IMR-90 (cell line): ENCODE results near the gene DPEP3. TPM values are rescaled to one million over a fixed set of nuclear protein-coding genes. Genes with fewer than 3 reads are reported as not detected.

Experiments
- ATAC-seq: fragments of 200-7000 bp; cut with Tn5 transposase; 2 replicates; pipeline ENCODE4 v1.9.1; 2020; ENCODE audit warnings: low read depth, mild to moderate bottlenecking, moderate library complexity
- BruUV-seq: library from RNA; stranded (reverse); fragments of 400-500 nt; replicated peaks from 2 replicates; lab custom pipeline; 2021; lab: Mats Ljungman, UMichigan
- CTCF ChIA-PET: fragments of 300-600 bp; formaldehyde crosslinking; extraction: SDS; loops from one replicate; lab custom pipeline; 2021; ENCODE audit warnings: antibody characterized with exemption; lab: Yijun Ruan, JAX
- POLR2A ChIA-PET: fragments of 300-600 bp; sonication (Branson Sonifier 250); formaldehyde crosslinking; loops from one replicate; lab custom pipeline; 2022; ENCODE audit warnings: antibody characterized with exemption; ENCODE audit not compliant: unreplicated experiment; lab: Charles Lee
- DNase-seq: peaks from one replicate; pipeline ENCODE4 v3.0.0; 2013
- H2AFZ ChIP-seq: replicated peaks from 2 replicates; pipeline ENCODE3; 2013; ENCODE audit warnings: low read length, mild to moderate bottlenecking; ENCODE audit not compliant: poor library complexity
- H2AK5ac ChIP-seq: 2 replicates; pipeline ENCODE4 v1.6.1; 2013; ENCODE audit warnings: low read depth, low read length, inconsistent platforms
- H2AK9ac ChIP-seq: replicated peaks from 2 replicates; pipeline ENCODE3; 2013; ENCODE audit warnings: mild to moderate bottlenecking, low read depth, low read length, moderate library complexity; ENCODE audit not compliant: poor library complexity
- H2BK120ac ChIP-seq: 2 replicates; pipeline ENCODE4 v1.6.1; 2013; ENCODE audit warnings: low read depth, low read length, inconsistent platforms
- H2BK15ac ChIP-seq: 3 replicates; pipeline ENCODE4 v1.6.1; 2013; ENCODE audit warnings: low read depth, low read length, inconsistent platforms
- H2BK20ac ChIP-seq: 2 replicates; pipeline ENCODE4 v1.6.1; 2013; ENCODE audit warnings: low read depth, mild to moderate bottlenecking, inconsistent platforms, low read length, moderate library complexity
- H2BK5ac ChIP-seq: 2 replicates; pipeline ENCODE4 v1.6.1; 2013; ENCODE audit warnings: mild to moderate bottlenecking, low read depth, low read length, inconsistent platforms; ENCODE audit not compliant: poor library complexity, severe bottlenecking
- H3K14ac ChIP-seq: replicated peaks from 2 replicates; pipeline ENCODE4 v1.6.1; 2013; ENCODE audit warnings: low read depth, low read length, inconsistent platforms
- H3K18ac ChIP-seq: 2 replicates; pipeline ENCODE4 v1.6.1; 2013; ENCODE audit warnings: low read depth, low read length, control low read depth
- H3K23ac ChIP-seq: 2 replicates; pipeline ENCODE4 v1.6.1; 2013; ENCODE audit warnings: low read depth, low read length, inconsistent platforms
- H3K27ac ChIP-seq: 2 replicates; pipeline ENCODE4 v1.5.1; 2013; ENCODE audit warnings: mild to moderate bottlenecking, control low read depth, low read length; ENCODE audit not compliant: insufficient read depth
- H3K27me3 ChIP-seq: 2 replicates; pipeline ENCODE4 v1.6.1; 2013; ENCODE audit warnings: low read length; ENCODE audit not compliant: control insufficient read depth, insufficient read depth
- H3K36me3 ChIP-seq: 2 replicates; pipeline ENCODE4 v1.6.1; 2013; ENCODE audit warnings: low read length, mixed read lengths; ENCODE audit not compliant: control insufficient read depth, insufficient read depth
- H3K4ac ChIP-seq: 2 replicates; pipeline ENCODE4 v1.6.1; 2013; ENCODE audit warnings: low read depth, low read length, inconsistent platforms
- H3K4me1 ChIP-seq: 2 replicates; pipeline ENCODE4 v1.6.1; 2013; ENCODE audit warnings: low read length, mixed read lengths; ENCODE audit not compliant: control insufficient read depth, insufficient read depth
- H3K4me2 ChIP-seq: 2 replicates; pipeline ENCODE4 v1.6.1; 2013; ENCODE audit warnings: low read depth, mild to moderate bottlenecking, control low read depth, low read length, moderate library complexity
- H3K4me3 ChIP-seq: 2 replicates; pipeline ENCODE4 v1.5.1; 2013; ENCODE audit warnings: low read depth, mild to moderate bottlenecking, control low read depth, low read length, moderate library complexity; ENCODE audit not compliant: insufficient read depth
- H3K56ac ChIP-seq: 2 replicates; pipeline ENCODE4 v1.6.1; 2013; ENCODE audit warnings: low read length, inconsistent platforms; ENCODE audit not compliant: insufficient read depth; ENCODE audit errors: extremely low read depth
- H3K79me1 ChIP-seq, 2 experiments: 2 replicates each; pipeline ENCODE4 v1.6.1; 2013; ENCODE audit warnings: low read length in 2 of 2, inconsistent platforms in 1 of 2, low read depth in 1 of 2
- H3K9ac ChIP-seq: 2 replicates; pipeline ENCODE4 v1.6.1; 2013; ENCODE audit warnings: low read depth, low read length, control low read depth
- H3K9me1 ChIP-seq: 2 replicates; pipeline ENCODE4 v1.6.1; 2013; ENCODE audit warnings: low read length, inconsistent platforms; ENCODE audit not compliant: insufficient read depth
- H3K9me3 ChIP-seq: 2 replicates; pipeline ENCODE4 v1.6.1; 2013; ENCODE audit warnings: low read length; ENCODE audit not compliant: control insufficient read depth, insufficient read depth
- H4K20me1 ChIP-seq: 2 replicates; pipeline ENCODE4 v1.6.1; 2013; ENCODE audit warnings: low read length, inconsistent platforms; ENCODE audit not compliant: insufficient read depth
- H4K5ac ChIP-seq: 2 replicates; pipeline ENCODE4 v1.6.1; 2013; ENCODE audit warnings: mild to moderate bottlenecking, low read depth, low read length, control low read depth
- H4K8ac ChIP-seq, 2 experiments: 2 replicates each; pipeline ENCODE4 v1.6.1; 2013; ENCODE audit warnings: low read depth in 2 of 2, low read length in 2 of 2, control low read depth in 1 of 2, inconsistent platforms in 1 of 2
- H4K91ac ChIP-seq: 2 replicates; pipeline ENCODE4 v1.6.1; 2013; ENCODE audit warnings: low read depth, low read length, inconsistent platforms; ENCODE audit not compliant: insufficient read depth
- BHLHE40 ChIP-seq: fragments of 150-350 bp; IDR thresholded peaks from 2 replicates; pipeline ENCODE4 v1.6.1; 2016; ENCODE audit warnings: mild to moderate bottlenecking, low read depth, low read length
- MAZ ChIP-seq: IDR thresholded peaks from 2 replicates; pipeline ENCODE4 v1.6.1; 2012; ENCODE audit warnings: low read depth, mild to moderate bottlenecking, low read length, improper control_type of control experiment, moderate library complexity, borderline replicate concordance
- SMC3 ChIP-seq: fragments of 150-350 bp; IDR thresholded peaks from 2 replicates; pipeline ENCODE4 v1.6.1; 2016; ENCODE audit warnings: low read depth, mild to moderate bottlenecking, antibody characterized with exemption, low read length, moderate library complexity
- WGBS, 2 experiments: methylation state at CpG; one replicate each; pipeline versions ENCODE4 v1.1.5 to v1.1.7; 2013; ENCODE audit warnings: missing lambda C conversion rate in 2 of 2; ENCODE audit not compliant: insufficient read length in 1 of 2; ENCODE audit errors: extremely low coverage in 2 of 2; 5-methylcytosine and 5-hydroxymethylcytosine counted together
- dilution Hi-C: fragments of 300-500 bp; cut with HindIII; formaldehyde crosslinking; loops from one replicate; pipeline ENCODE4 v1.14.3; 2018; ENCODE audit warnings: low sequenced_read_pairs; ENCODE audit not compliant: unreplicated experiment
- in situ Hi-C: fragments of 300-500 bp; cut with MboI; formaldehyde crosslinking; loops from 3 replicates; pipeline ENCODE4 v1.14.3; 2019; ENCODE audit warnings: low sequenced_read_pairs, inconsistent platforms, mixed read lengths
- intact Hi-C: fragments of 100-400 bp; cut with micrococcal nuclease; formaldehyde crosslinking; loops from 2 replicates; pipeline ENCODE4 v1.10.0; 2022
- polyA plus RNA-seq, 3 experiments: library from polyadenylated mRNA; depleted of rRNA; stranded (reverse); fragments of >200 nt; gene quantifications; 2 replicates each; pipeline ENCODE4 v1.2.3, GENCODE V29; 2012; ENCODE audit warnings: low replicate concordance in 1 of 3
- total RNA-seq: library from RNA; depleted of rRNA; stranded (reverse); fragments of >200 nt; gene quantifications from 2 replicates; pipeline ENCODE4 v1.2.3, GENCODE V29; 2012

DPEP3 gene
- total and polyA plus RNA-seq, 2 of the 4 experiments (the other 2 are of a cell fraction), result not detected

DNA sequence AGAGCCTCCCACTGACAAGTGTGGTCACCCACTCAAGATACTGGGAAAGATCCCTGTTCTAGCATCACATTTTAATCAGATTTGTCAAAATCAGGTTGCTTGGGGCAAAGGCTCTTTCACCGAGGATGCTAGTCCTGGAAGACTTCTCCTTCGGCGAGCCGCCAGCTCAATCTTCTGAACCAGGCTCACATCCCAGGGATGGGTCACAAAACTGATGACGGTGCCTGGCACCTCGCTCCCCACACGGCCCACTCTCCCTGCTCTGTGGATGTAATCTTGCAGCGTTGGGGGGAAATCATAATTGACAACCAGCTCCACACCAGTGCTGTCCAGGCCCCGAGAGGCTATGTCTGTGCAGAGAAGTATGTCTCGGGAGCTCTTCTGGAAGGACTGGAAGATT, 41.2 kb upstream of the DPEP3 start:
- peaks cover 5% of the 10 kb centered on the region for H3K9me1 ChIP-seq
- no peak overlapping the region for H3K4me2 ChIP-seq
- no peak overlapping the region for H3K27ac ChIP-seq
- H3K4me3 ChIP-seq, result no peak overlapping the region
- no peak overlapping the region for H2BK15ac ChIP-seq
- no peak overlapping the region for H3K18ac ChIP-seq
- no peak overlapping the region for H3K14ac ChIP-seq
- H4K8ac ChIP-seq, result no peak overlapping the region
- H2AK5ac ChIP-seq, result no peak overlapping the region
- no TSS peak for BruUV-seq
- peaks cover 19 to 39% of the 10 kb centered on the region in 2 experiments for H3K79me1 ChIP-seq
- H4K5ac ChIP-seq, result no peak overlapping the region
- no peak overlapping the region for H2AK9ac ChIP-seq
- peaks cover 7% of the 10 kb centered on the region for H3K4me1 ChIP-seq
- no peak overlapping the region for H3K4ac ChIP-seq
- dilution Hi-C loops, result no loop called here
- H2BK20ac ChIP-seq, result no peak overlapping the region
- no peak overlapping the region for H2BK120ac ChIP-seq
- H3K9me3 ChIP-seq, result no peaks in the 10 kb centered on the region
- H2BK5ac ChIP-seq, result no peak overlapping the region
- H3K36me3 ChIP-seq, result peaks cover 4% of the 10 kb centered on the region
- no peak overlapping the region for H3K23ac ChIP-seq
- no peak overlapping the region for H2AFZ ChIP-seq
- DNase-seq (no peak), ATAC-seq (no peak)
- no peak overlapping the region for H4K91ac ChIP-seq
- H3K27me3 ChIP-seq, result no peaks in the 10 kb centered on the region
- CTCF ChIA-PET, result no interaction called here
- no peak overlapping the region for H3K9ac ChIP-seq
- no peak overlapping the region for H3K56ac ChIP-seq
- no peaks in the 10 kb centered on the region for H4K20me1 ChIP-seq
- WGBS, 2 experiments, result 100% methylated on average over 2 of the region's 10 CpGs; no CpG with 5 or more reads in 1 of the 2 experiments
- in situ Hi-C loops, result no loop called here
- POLR2A ChIA-PET, result no interaction called here
- no peak for TF ChIP-seq SMC3
- no peak for TF ChIP-seq BHLHE40
- TF ChIP-seq MAZ, result no peak
- intact Hi-C loops, result no loop called here
